ENCODE data around the gene FRMD4A.
"Not testable (repeated sequence)": the region's sequence is repeated elsewhere in the genome, so short reads cannot be mapped to it uniquely, and the experiment has no call there.

Gene FRMD4A

GRCh38 chr10:13829790-13830189 is 500.9 kb downstream of the FRMD4A start:
- DNase-seq, result no peak

- DNase-seq, result not testable (repeated sequence)
These were observed 502.4 kb downstream of the FRMD4A start for GRCh38 chr10:13828284-13828683.

GRCh38 chr10:13827076-13827797 is 503.5 kb downstream of the FRMD4A start:
- no peak for DNase-seq

- no peak for DNase-seq
These were observed 506.9 kb downstream of the FRMD4A start for GRCh38 chr10:13823709-13824405.

- no peak for DNase-seq
These were observed 507.5 kb downstream of the FRMD4A start for GRCh38 chr10:13823096-13823708.

GRCh38 chr10:13822490-13822889 is 508.2 kb downstream of the FRMD4A start:
- peak; percentile 28 for DNase-seq

GRCh38 chr10:13820964-13821337 is 509.8 kb downstream of the FRMD4A start:
- no peak for DNase-seq

- no peak for DNase-seq
These were observed 510.4 kb downstream of the FRMD4A start for GRCh38 chr10:13820119-13820963.

GRCh38 chr10:13816195-13816925 is 514.4 kb downstream of the FRMD4A start:
- DNase-seq, result no peak

- no peak for DNase-seq
These were observed 515.0 kb downstream of the FRMD4A start for GRCh38 chr10:13815756-13816155.

- DNase-seq, result no peak
These were observed 517.2 kb downstream of the FRMD4A start for GRCh38 chr10:13813550-13813949.

GRCh38 chr10:13812804-13813203 is 517.9 kb downstream of the FRMD4A start:
- no peak for DNase-seq

- DNase-seq, result no peak
These were observed 520.2 kb downstream of the FRMD4A start for GRCh38 chr10:13810568-13810967.

- DNase-seq, result no peak
These were observed 521.3 kb downstream of the FRMD4A start for GRCh38 chr10:13809427-13809826.

GRCh38 chr10:13808556-13809391 is 522.0 kb downstream of the FRMD4A start:
- DNase-seq, result no peak

GRCh38 chr10:13806419-13806818 is 524.3 kb downstream of the FRMD4A start:
- no peak for DNase-seq

- DNase-seq, result no peak
These were observed 526.9 kb downstream of the FRMD4A start for GRCh38 chr10:13803566-13804554.

- DNase-seq, result no peak
These were observed 528.8 kb downstream of the FRMD4A start for GRCh38 chr10:13801907-13802288.

GRCh38 chr10:13801156-13801906 is 529.4 kb downstream of the FRMD4A start:
- DNase-seq, result no peak
